SK-N-MC (cell line): ENCODE measurements around the gene B4GALT7.

Source experiments
- EZH2 ChIP-seq: fragments of 200-600 bp; sonication (generic); IDR thresholded peaks from one replicate; pipeline ENCODE4 v1.6.1; 2017; ENCODE audit warnings: antibody characterized with exemption
- FOXP2 ChIP-seq: optimal IDR thresholded peaks from 2 replicates; pipeline ENCODE3; 2011; ENCODE audit warnings: mild to moderate bottlenecking, moderate library complexity; ENCODE audit not compliant: insufficient read depth; ENCODE audit errors: extremely low read length, control extremely low read depth
- POLR2AphosphoS5 ChIP-seq: IDR thresholded peaks from 2 replicates; pipeline ENCODE4 v1.6.1; 2012; ENCODE audit warnings: mild to moderate bottlenecking, low read depth, low read length, borderline replicate concordance

- TF ChIP-seq POLR2AphosphoS5 (peak; percentile 78), FOXP2 (no peak), EZH2 (no peak)
Observed at GRCh38 chr5:177599731-177600507, at the start of gene B4GALT7.
